H9 (cell line): ENCODE measurements around the gene CLCN2. TPM values are rescaled to one million over a fixed set of nuclear protein-coding genes. Genes with fewer than 3 reads are reported as not detected.

Source experiments
- DNase-seq: peaks from one replicate; pipeline ENCODE4 v3.0.0-alpha.2; 2017
- H2AFZ ChIP-seq: one replicate; pipeline ENCODE4 v1.6.1; 2013; ENCODE audit warnings: mild to moderate bottlenecking, low read length, control low read depth, moderate library complexity
- H2AK5ac ChIP-seq: 2 replicates; pipeline ENCODE4 v1.6.1; 2013; ENCODE audit warnings: low read length, control low read depth, mixed read lengths; ENCODE audit not compliant: insufficient read length
- H2BK120ac ChIP-seq: one replicate; pipeline ENCODE4 v1.6.1; 2013; ENCODE audit warnings: low read depth, mild to moderate bottlenecking, low read length, control low read depth, inconsistent platforms; ENCODE audit not compliant: poor library complexity, severe bottlenecking
- H2BK12ac ChIP-seq: 2 replicates; pipeline ENCODE4 v1.6.1; 2013; ENCODE audit warnings: low read length, control low read depth, mixed read lengths, low read depth; ENCODE audit not compliant: insufficient read length
- H2BK15ac ChIP-seq: 2 replicates; pipeline ENCODE4 v1.6.1; 2013; ENCODE audit warnings: low read depth, low read length, control low read depth
- H2BK20ac ChIP-seq: one replicate; pipeline ENCODE4 v1.6.1; 2013; ENCODE audit warnings: low read depth, mild to moderate bottlenecking, low read length, control low read depth, inconsistent platforms; ENCODE audit not compliant: poor library complexity, severe bottlenecking
- H2BK5ac ChIP-seq: 2 replicates; pipeline ENCODE4 v1.6.1; 2013; ENCODE audit warnings: low read length, control low read depth, mixed read lengths; ENCODE audit not compliant: insufficient read length
- H3K14ac ChIP-seq: 2 replicates; pipeline ENCODE4 v1.6.1; 2013; ENCODE audit warnings: low read length, control low read depth; ENCODE audit not compliant: insufficient read depth
- H3K18ac ChIP-seq: 2 replicates; pipeline ENCODE4 v1.6.1; 2013; ENCODE audit warnings: low read depth, mild to moderate bottlenecking, mixed read lengths, low read length, control low read depth; ENCODE audit not compliant: insufficient read length
- H3K23ac ChIP-seq: 2 replicates; pipeline ENCODE4 v1.6.1; 2013; ENCODE audit warnings: low read length, control low read depth, mixed read lengths, low read depth; ENCODE audit not compliant: insufficient read length
- H3K23me2 ChIP-seq: 2 replicates; pipeline ENCODE4 v1.6.1; 2013; ENCODE audit warnings: low read depth, mild to moderate bottlenecking, mixed read lengths, low read length, control low read depth; ENCODE audit not compliant: insufficient read length, poor library complexity, severe bottlenecking
- H3K27ac ChIP-seq: 2 replicates; pipeline ENCODE4 v1.5.1; 2013; ENCODE audit warnings: low read length, control low read depth, mixed read lengths, low read depth; ENCODE audit not compliant: insufficient read length
- H3K27me3 ChIP-seq: 2 replicates; pipeline ENCODE4 v1.6.1; 2013; ENCODE audit warnings: low read length, control low read depth, inconsistent platforms; ENCODE audit not compliant: insufficient read depth
- H3K4ac ChIP-seq: 2 replicates; pipeline ENCODE4 v1.6.1; 2013; ENCODE audit warnings: low read depth, mild to moderate bottlenecking, control low read depth, inconsistent platforms, low read length, moderate library complexity
- H3K4me1 ChIP-seq: 2 replicates; pipeline ENCODE4 v1.6.1; 2013; ENCODE audit warnings: low read length, control low read depth, inconsistent platforms; ENCODE audit not compliant: insufficient read depth
- H3K4me2 ChIP-seq: 2 replicates; pipeline ENCODE4 v1.6.1; 2013; ENCODE audit warnings: low read length, control low read depth, mixed read lengths; ENCODE audit not compliant: insufficient read length, insufficient read depth
- H3K56ac ChIP-seq: 2 replicates; pipeline ENCODE4 v1.6.1; 2013; ENCODE audit warnings: low read depth, mild to moderate bottlenecking, mixed read lengths, low read length, control low read depth; ENCODE audit not compliant: insufficient read length
- H3K79me1 ChIP-seq: 2 replicates; pipeline ENCODE4 v1.6.1; 2013; ENCODE audit warnings: low read depth, mild to moderate bottlenecking, moderate library complexity, low read length, control low read depth, inconsistent platforms; ENCODE audit not compliant: insufficient read depth, poor library complexity, severe bottlenecking
- H3K79me2 ChIP-seq: 2 replicates; pipeline ENCODE4 v1.6.1; 2013; ENCODE audit warnings: low read length, control low read depth, inconsistent platforms; ENCODE audit not compliant: insufficient read depth
- H3K9ac ChIP-seq: 2 replicates; pipeline ENCODE4 v1.6.1; 2013; ENCODE audit warnings: low read length, control low read depth, mixed read lengths; ENCODE audit not compliant: insufficient read length; ENCODE audit errors: extremely low read depth
- H3K9me3 ChIP-seq: one replicate; pipeline ENCODE4 v1.6.1; 2013; ENCODE audit warnings: low read depth, low read length, inconsistent platforms; ENCODE audit not compliant: control insufficient read depth
- H3T11ph ChIP-seq: one replicate; pipeline ENCODE4 v1.6.1; 2013; ENCODE audit warnings: mild to moderate bottlenecking, low read length, control low read depth, inconsistent platforms
- H4K20me1 ChIP-seq: one replicate; pipeline ENCODE4 v1.6.1; 2013; ENCODE audit not compliant: control insufficient read depth, insufficient read length, insufficient read depth
- H4K5ac ChIP-seq: 2 replicates; pipeline ENCODE4 v1.6.1; 2013; ENCODE audit warnings: low read depth, mild to moderate bottlenecking, mixed read lengths, low read length, control low read depth; ENCODE audit not compliant: insufficient read length
- H4K8ac ChIP-seq: replicated peaks from 2 replicates; pipeline ENCODE4 v1.6.1; 2013; ENCODE audit warnings: low read length, control low read depth, mixed read lengths, low read depth; ENCODE audit not compliant: insufficient read length
- H4K91ac ChIP-seq: 2 replicates; pipeline ENCODE4 v1.6.1; 2013; ENCODE audit warnings: low read depth, mild to moderate bottlenecking, moderate library complexity, mixed read lengths, low read length, control low read depth; ENCODE audit not compliant: insufficient read length
- H3K27ac Mint-ChIP-seq, 3 experiments: 2 replicates in 2 of 3; 3 replicates in 1 of 3; pipeline ENCODE4 v1.8.0; 2020 to 2021; ENCODE audit warnings: mixed read lengths in 3 of 3, mild to moderate bottlenecking in 1 of 3, moderate library complexity in 1 of 3
- H3K27me3 Mint-ChIP-seq: 2 replicates; pipeline ENCODE4 v1.8.0; 2021; ENCODE audit warnings: low read depth, mild to moderate bottlenecking, moderate library complexity, mixed read lengths
- H3K36me3 Mint-ChIP-seq, 3 experiments: 2 replicates in 2 of 3; 3 replicates in 1 of 3; pipeline ENCODE4 v1.8.0; 2020 to 2021; ENCODE audit warnings: low read depth in 3 of 3, mixed read lengths in 3 of 3; ENCODE audit not compliant: insufficient read depth in 1 of 3
- H3K4me1 Mint-ChIP-seq, 2 experiments: 2 replicates each; pipeline ENCODE4 v1.8.0; 2020; ENCODE audit warnings: mixed read lengths in 2 of 2
- H3K4me3 Mint-ChIP-seq, 2 experiments: 2 replicates in 1 of 2; 3 replicates in 1 of 2; pipeline ENCODE4 v1.8.0; 2020 to 2021; ENCODE audit warnings: mild to moderate bottlenecking in 2 of 2, mixed read lengths in 2 of 2, moderate library complexity in 1 of 2
- H3K9me3 Mint-ChIP-seq, 2 experiments: 2 replicates in 1 of 2; 3 replicates in 1 of 2; pipeline ENCODE4 v1.8.0; 2020; ENCODE audit warnings: mild to moderate bottlenecking in 2 of 2, mixed read lengths in 2 of 2, moderate library complexity in 1 of 2
- WGBS: extraction: QIAGEN DNeasy Blood & Tissue Kit; methylation state at CpG from one replicate; pipeline ENCODE4 v1.1.7; 2013; ENCODE audit warnings: missing lambda C conversion rate, low lambda C conversion rate, mixed read lengths; ENCODE audit not compliant: insufficient read length; ENCODE audit errors: extremely low coverage; 5-methylcytosine and 5-hydroxymethylcytosine counted together
- total RNA-seq: library from RNA; stranded (reverse); gene quantifications from 2 replicates; pipeline ENCODE4 v1.2.1, GENCODE V29; 2021
- TF ChIP-seq, protein P1 (sequence below): fragments of 200-600 bp; sonication (generic); conservative IDR thresholded peaks from 3 replicates; pipeline ENCODE4 v1.8.0; 2021; ENCODE audit warnings: antibody characterized with exemption, mild to moderate bottlenecking

The CLCN2 gene
- total RNA-seq, 1 experiment from 2014 or later = 17.2 TPM

DNA sequence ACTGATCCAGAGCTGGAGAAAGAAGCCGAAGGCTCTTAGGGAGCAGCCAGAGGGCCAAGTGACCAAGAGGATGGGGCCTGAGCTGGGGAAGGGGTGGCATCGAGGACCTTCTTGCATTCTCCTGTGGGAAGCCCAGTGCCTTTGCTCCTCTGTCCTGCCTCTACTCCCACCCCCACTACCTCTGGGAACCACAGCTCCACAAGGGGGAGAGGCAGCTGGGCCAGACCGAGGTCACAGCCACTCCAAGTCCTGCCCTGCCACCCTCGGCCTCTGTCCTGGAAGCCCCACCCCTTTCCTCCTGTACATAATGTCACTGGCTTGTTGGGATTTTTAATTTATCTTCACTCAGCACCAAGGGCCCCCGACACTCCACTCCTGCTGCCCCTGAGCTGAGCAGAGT is 28.0 kb upstream of the CLCN2 start:
- Histone ChIP-seq H2AK5ac (no peak overlapping the region), H3K9ac (no peak overlapping the region), H4K8ac (no peak overlapping the region), H3K27me3 (no peaks in the 10 kb centered on the region), H3K79me1 (no peaks in the 10 kb centered on the region), H3K23ac (no peak overlapping the region), H3K56ac (no peak overlapping the region), H2BK15ac (no peak overlapping the region), H3K79me2 (no peaks in the 10 kb centered on the region), H3K27ac (no peak overlapping the region), H4K5ac (no peak overlapping the region), H3K23me2 (no peaks in the 10 kb centered on the region), H3K4ac (no peak overlapping the region), H4K91ac (no peak overlapping the region), H2BK20ac (no peak overlapping the region), H3K4me2 (no peak overlapping the region), H2AFZ (no peak overlapping the region), H3K14ac (no peak overlapping the region; the same call in 1 of the 2 replicates), H3K9me3 (no peaks in the 10 kb centered on the region), H3K18ac (no peak overlapping the region), H3T11ph (no peak overlapping the region), H3K4me1 (no peaks in the 10 kb centered on the region), H2BK12ac (no peak overlapping the region), H2BK5ac (no peak overlapping the region), H4K20me1 (no peaks in the 10 kb centered on the region), H2BK120ac (no peak overlapping the region)
- no CpG with 5 or more reads among the region's 5 CpGs for WGBS
- no peak overlapping the region for H3K4me3 Mint-ChIP-seq
- TF ChIP-seq, protein P1, sequence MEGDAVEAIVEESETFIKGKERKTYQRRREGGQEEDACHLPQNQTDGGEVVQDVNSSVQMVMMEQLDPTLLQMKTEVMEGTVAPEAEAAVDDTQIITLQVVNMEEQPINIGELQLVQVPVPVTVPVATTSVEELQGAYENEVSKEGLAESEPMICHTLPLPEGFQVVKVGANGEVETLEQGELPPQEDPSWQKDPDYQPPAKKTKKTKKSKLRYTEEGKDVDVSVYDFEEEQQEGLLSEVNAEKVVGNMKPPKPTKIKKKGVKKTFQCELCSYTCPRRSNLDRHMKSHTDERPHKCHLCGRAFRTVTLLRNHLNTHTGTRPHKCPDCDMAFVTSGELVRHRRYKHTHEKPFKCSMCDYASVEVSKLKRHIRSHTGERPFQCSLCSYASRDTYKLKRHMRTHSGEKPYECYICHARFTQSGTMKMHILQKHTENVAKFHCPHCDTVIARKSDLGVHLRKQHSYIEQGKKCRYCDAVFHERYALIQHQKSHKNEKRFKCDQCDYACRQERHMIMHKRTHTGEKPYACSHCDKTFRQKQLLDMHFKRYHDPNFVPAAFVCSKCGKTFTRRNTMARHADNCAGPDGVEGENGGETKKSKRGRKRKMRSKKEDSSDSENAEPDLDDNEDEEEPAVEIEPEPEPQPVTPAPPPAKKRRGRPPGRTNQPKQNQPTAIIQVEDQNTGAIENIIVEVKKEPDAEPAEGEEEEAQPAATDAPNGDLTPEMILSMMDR = no peak
- H3K4me1 Mint-ChIP-seq = peaks cover 6 to 7% of the 10 kb centered on the region in 2 experiments; a peak in 3 of 4 replicates
- H3K27ac Mint-ChIP-seq = peak overlapping the region in 1 of 3 experiments; percentile 40; a peak in 1 of 7 replicates
- no peaks in the 10 kb centered on the region for H3K36me3 Mint-ChIP-seq
- H3K9me3 Mint-ChIP-seq = no peaks in the 10 kb centered on the region; a peak in 1 of 5 replicates
- no peak for DNase-seq
- peaks cover 26% of the 10 kb centered on the region for H3K27me3 Mint-ChIP-seq
